Measurements from ENCODE around the gene SPRR1B. TPM values are rescaled to one million over a fixed set of nuclear protein-coding genes. Genes with fewer than 3 reads are reported as not detected.
"Not testable (repeated sequence)": the region's sequence is repeated elsewhere in the genome, so short reads cannot be mapped to it uniquely, and the experiment has no call there.

The SPRR1B gene
- total and polyA plus RNA-seq, 2 donors = not detected

- not testable (repeated sequence) for DNase-seq (ENCODE audit: extremely low spot score); H3K4me1 ChIP-seq (ENCODE audit: insufficient read depth); H3K27ac ChIP-seq (ENCODE audit: low read depth); H3K4me3 ChIP-seq (ENCODE audit: low read depth, low read length); H3K36me3 ChIP-seq (ENCODE audit: insufficient read depth)
- 16% methylated on average over 2 of the region's 2 CpGs for WGBS
Observed at GRCh38 chr1:153021829-153022228, 9.2 kb upstream of the SPRR1B start.

- H3K4me3 ChIP-seq (ENCODE audit: low read depth, low read length); H3K27ac ChIP-seq (ENCODE audit: low read depth); DNase-seq (ENCODE audit: extremely low spot score); H3K36me3 ChIP-seq (ENCODE audit: insufficient read depth); H3K4me1 ChIP-seq (ENCODE audit: insufficient read depth): not testable (repeated sequence)
- WGBS = 14% methylated on average over 9 of the region's 9 CpGs
Observed at GRCh38 chr1:153022340-153022739, 8.7 kb upstream of the SPRR1B start.

DNA sequence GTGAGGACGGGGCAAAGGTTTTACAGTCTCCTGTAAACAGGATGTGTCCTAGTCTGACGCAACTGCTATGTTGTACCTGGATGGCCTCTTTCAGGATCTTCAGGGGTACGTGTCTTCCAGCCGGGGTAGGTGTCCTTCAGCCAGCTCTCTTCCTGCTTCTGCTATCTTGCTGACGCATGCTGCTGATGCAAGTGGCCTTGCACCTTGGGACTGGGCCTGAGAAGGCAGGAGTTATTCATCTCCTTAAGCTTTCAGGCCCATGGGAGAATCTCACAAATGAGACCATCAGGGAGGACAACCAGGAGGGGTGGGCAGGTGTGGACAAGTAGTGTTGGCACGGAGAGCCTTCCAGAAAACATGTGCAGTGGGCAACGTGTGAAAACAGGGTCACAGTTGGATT lies 7.9 kb upstream of the SPRR1B start:
- H3K36me3 ChIP-seq (ENCODE audit: insufficient read depth) = no peaks in the 10 kb centered on the region
- DNase-seq (ENCODE audit: extremely low spot score) = no peak
- WGBS = 83% methylated on average over 7 of the region's 7 CpGs
- H3K27ac ChIP-seq (ENCODE audit: low read depth) = no peak overlapping the region
- H3K4me3 ChIP-seq (ENCODE audit: low read depth, low read length) = no peak overlapping the region
- H3K4me1 ChIP-seq (ENCODE audit: insufficient read depth) = no peaks in the 10 kb centered on the region

GRCh38 chr1:153024413-153024812 lies 6.6 kb upstream of the SPRR1B start:
- Histone ChIP-seq H3K4me3 (ENCODE audit: low read depth, low read length) (no peak overlapping the region), H3K36me3 (ENCODE audit: insufficient read depth) (no peaks in the 10 kb centered on the region), H3K27ac (ENCODE audit: low read depth) (no peak overlapping the region), H3K4me1 (ENCODE audit: insufficient read depth) (no peaks in the 10 kb centered on the region)
- 77% methylated on average over 1 of the region's 1 CpG for WGBS
- no peak for DNase-seq (ENCODE audit: extremely low spot score)

DNA sequence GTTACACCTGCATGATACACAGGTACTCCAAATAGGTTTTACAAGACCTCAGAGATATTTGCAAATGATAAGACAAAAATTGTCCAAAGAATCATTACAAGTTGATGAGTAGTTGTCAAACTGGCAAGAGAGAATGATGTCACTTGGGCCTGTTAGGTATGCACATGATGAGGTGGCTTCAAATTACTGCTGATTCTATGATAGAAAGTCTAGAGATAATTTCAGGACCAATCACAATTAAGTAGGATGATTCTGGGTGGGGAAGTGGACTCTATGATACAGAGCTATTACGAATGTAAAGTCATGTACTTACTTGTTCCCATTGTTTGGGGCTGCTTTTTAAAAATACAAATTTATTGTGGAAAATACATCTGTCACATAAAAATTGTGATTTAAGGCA lies 5.2 kb upstream of the SPRR1B start:
- no peaks in the 10 kb centered on the region for H3K36me3 ChIP-seq (ENCODE audit: insufficient read depth)
- no peak for DNase-seq (ENCODE audit: extremely low spot score)

DNA sequence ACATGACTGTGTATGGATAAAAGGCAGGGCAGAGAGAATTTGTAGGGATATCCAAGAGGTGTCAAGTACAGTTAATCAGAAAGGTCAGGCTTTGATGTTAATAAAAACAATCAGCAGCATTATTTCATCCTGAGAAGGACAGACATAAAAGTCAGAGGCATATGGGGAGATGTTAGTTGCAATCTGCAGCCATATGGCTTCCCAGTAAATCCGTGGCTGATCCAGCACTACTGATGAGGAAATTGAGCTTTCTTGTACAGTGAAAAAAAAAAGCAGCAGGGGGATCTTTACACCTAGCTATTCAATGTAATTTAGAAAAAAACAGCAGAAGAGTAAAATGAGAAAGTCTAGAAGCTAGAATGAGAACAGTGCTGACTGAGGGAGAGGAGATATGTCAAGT lies 2.2 kb upstream of the SPRR1B start:
- Histone ChIP-seq H3K36me3 (ENCODE audit: insufficient read depth) (no peaks in the 10 kb centered on the region), H3K27ac (ENCODE audit: low read depth) (no peak overlapping the region), H3K4me1 (ENCODE audit: insufficient read depth) (no peaks in the 10 kb centered on the region), H3K4me3 (ENCODE audit: low read depth, low read length) (no peak overlapping the region)
- no peak for DNase-seq (ENCODE audit: extremely low spot score)
- 32% methylated on average over 1 of the region's 1 CpG for WGBS

More for the DNA sequence above, 5.2 kb upstream of the SPRR1B start:
- Histone ChIP-seq H3K27ac (ENCODE audit: low read depth) (no peak overlapping the region), H3K4me1 (ENCODE audit: insufficient read depth) (no peaks in the 10 kb centered on the region), H3K4me3 (ENCODE audit: low read depth, low read length) (no peak overlapping the region)
- WGBS = 56% methylated on average over 1 of the region's 1 CpG

GRCh38 chr1:153032073-153032472 lies 1.1 kb downstream of the SPRR1B start:
- Histone ChIP-seq H3K4me1 (ENCODE audit: insufficient read depth) (no peaks in the 10 kb centered on the region), H3K27ac (ENCODE audit: low read depth) (no peak overlapping the region), H3K4me3 (ENCODE audit: low read depth, low read length) (no peak overlapping the region), H3K36me3 (ENCODE audit: insufficient read depth) (no peaks in the 10 kb centered on the region)
- DNase-seq (ENCODE audit: extremely low spot score) = no peak

DNA sequence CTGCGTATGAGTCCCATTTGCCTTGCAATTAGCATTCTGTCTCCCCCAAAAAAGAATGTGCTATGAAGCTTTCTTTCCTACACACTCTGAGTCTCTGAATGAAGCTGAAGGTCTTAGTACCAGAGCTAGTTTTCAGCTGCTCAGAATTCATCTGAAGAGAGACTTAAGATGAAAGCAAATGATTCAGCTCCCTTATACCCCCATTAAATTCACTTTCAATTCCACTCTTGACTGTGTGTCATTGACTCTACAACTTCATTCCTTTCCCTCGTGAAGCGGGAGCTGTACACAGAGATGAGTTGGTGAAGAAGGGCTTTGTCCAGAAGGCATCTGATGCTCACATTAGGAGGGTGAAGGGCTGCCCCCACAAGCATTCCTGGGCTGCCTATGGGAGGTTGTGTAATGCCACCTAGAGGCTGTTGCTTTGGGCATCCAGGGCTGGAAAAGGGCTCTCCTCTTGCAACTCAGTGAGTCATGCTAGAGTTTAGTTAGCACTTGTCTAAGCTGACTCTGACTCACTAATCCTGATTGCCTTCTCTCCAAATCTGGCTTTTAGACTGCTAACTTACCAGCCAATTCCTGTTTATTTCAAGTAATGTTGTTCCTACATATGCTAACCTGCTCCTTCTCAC lies 1.8 kb downstream of the SPRR1B start:
- Histone ChIP-seq H3K4me3 (ENCODE audit: low read depth, low read length) (no peak overlapping the region), H3K4me1 (ENCODE audit: insufficient read depth) (no peaks in the 10 kb centered on the region), H3K36me3 (ENCODE audit: insufficient read depth) (no peaks in the 10 kb centered on the region), H3K27ac (ENCODE audit: low read depth) (no peak overlapping the region)
- WGBS = 43% methylated on average over 3 of the region's 3 CpGs
- DNase-seq (ENCODE audit: extremely low spot score) = no peak

DNA sequence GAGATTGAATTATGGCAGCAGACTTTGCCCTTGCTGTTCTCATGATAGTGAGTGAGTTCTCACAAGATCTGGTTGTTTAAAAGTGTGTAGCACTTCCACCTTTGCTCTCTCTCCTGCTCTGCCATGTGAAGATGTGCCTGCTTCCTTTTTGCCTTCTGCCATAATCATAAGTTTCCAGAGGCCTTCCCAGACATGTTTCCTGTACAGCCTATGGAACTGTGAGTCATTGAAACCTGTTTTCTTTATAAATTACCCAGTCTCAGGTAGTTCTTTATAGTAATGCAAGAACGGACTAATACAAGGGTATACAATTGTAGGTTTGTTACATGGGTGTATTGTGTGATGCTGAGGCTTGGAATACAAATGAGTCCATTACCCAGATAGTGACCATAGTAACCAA lies 4.2 kb downstream of the SPRR1B start:
- no peak overlapping the region for H3K4me3 ChIP-seq (ENCODE audit: low read depth, low read length)
- no peak for DNase-seq (ENCODE audit: extremely low spot score)

GRCh38 chr1:153040950-153041631 lies 10.1 kb downstream of the SPRR1B start, which contains the start of gene SPRR2D:
TSS of gene SPRR2D (minus strand) at chr1:153041120. CDS start at chr1:153040346, 774 bp downstream.
- no peak within 1 kb of the TSS for H3K4me3 ChIP-seq (ENCODE audit: low read depth, low read length)
- no peaks in the 10 kb centered on the region for H3K4me1 ChIP-seq (ENCODE audit: insufficient read depth)
- no peak within 1 kb of the TSS for H3K27ac ChIP-seq (ENCODE audit: low read depth)
- no peak for DNase-seq (ENCODE audit: extremely low spot score)
- no peaks in the 10 kb centered on the region for H3K36me3 ChIP-seq (ENCODE audit: insufficient read depth)
- WGBS = 68% methylated on average over 4 of the region's 4 CpGs

More for the DNA sequence above, 4.2 kb downstream of the SPRR1B start:
- no peaks in the 10 kb centered on the region for H3K4me1 ChIP-seq (ENCODE audit: insufficient read depth)
- no peaks in the 10 kb centered on the region for H3K36me3 ChIP-seq (ENCODE audit: insufficient read depth)
- WGBS = 83% methylated on average over 1 of the region's 1 CpG
- H3K27ac ChIP-seq (ENCODE audit: low read depth) = no peak overlapping the region

GRCh38 chr1:153049211-153049610 lies 18.2 kb downstream of the SPRR1B start:
- Histone ChIP-seq H3K4me1 (ENCODE audit: insufficient read depth) (no peaks in the 10 kb centered on the region), H3K27ac (ENCODE audit: low read depth) (no peak overlapping the region)
- 88% methylated on average over 2 of the region's 2 CpGs for WGBS

GRCh38 chr1:153056111-153056510 lies 25.1 kb downstream of the SPRR1B start:
- H3K4me1 ChIP-seq (ENCODE audit: insufficient read depth); H3K4me3 ChIP-seq (ENCODE audit: low read depth, low read length); H3K36me3 ChIP-seq (ENCODE audit: insufficient read depth); DNase-seq (ENCODE audit: extremely low spot score); H3K27ac ChIP-seq (ENCODE audit: low read depth): not testable (repeated sequence)
- 47% methylated on average over 3 of the region's 3 CpGs for WGBS

More at GRCh38 chr1:153049211-153049610, 18.2 kb downstream of the SPRR1B start:
- DNase-seq (ENCODE audit: extremely low spot score) = no peak
- no peak overlapping the region for H3K4me3 ChIP-seq (ENCODE audit: low read depth, low read length)
- H3K36me3 ChIP-seq (ENCODE audit: insufficient read depth) = no peaks in the 10 kb centered on the region

GRCh38 chr1:153057375-153057774 lies 26.4 kb downstream of the SPRR1B start, which contains the start of gene SPRR2A:
TSS of gene SPRR2A (minus strand) at chr1:153057512. CDS start at chr1:153056735, 777 bp downstream.
- no peak within 1 kb of the TSS for H3K27ac ChIP-seq (ENCODE audit: low read depth)
- WGBS = 61% methylated on average over 2 of the region's 2 CpGs
- no peaks in the 10 kb centered on the region for H3K36me3 ChIP-seq (ENCODE audit: insufficient read depth)
- no peak within 1 kb of the TSS for H3K4me3 ChIP-seq (ENCODE audit: low read depth, low read length)
- H3K4me1 ChIP-seq (ENCODE audit: insufficient read depth) = no peaks in the 10 kb centered on the region
- DNase-seq (ENCODE audit: extremely low spot score) = no peak

DNA sequence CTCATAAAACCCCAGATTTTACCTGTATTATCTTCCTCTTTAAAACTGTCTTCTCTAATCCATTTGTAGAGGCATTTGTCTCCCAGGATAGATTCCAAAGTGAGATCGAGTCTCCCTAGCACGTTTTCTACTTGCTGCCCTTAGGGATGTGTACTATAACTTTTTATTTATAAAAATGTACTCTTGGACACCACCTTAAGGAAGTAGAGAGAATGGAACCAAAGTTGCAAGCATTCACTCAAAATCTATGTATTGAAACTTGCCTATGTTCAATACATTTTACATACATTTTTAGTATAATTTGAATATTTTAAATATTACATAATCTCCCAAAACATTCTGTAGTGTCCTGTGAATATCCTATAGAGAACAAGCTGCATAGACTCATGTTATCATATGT lies 27.2 kb downstream of the SPRR1B start:
- Histone ChIP-seq H3K4me1 (ENCODE audit: insufficient read depth) (no peaks in the 10 kb centered on the region), H3K36me3 (ENCODE audit: insufficient read depth) (no peaks in the 10 kb centered on the region), H3K27ac (ENCODE audit: low read depth) (no peak overlapping the region), H3K4me3 (ENCODE audit: low read depth, low read length) (no peak overlapping the region)
- 43% methylated on average over 2 of the region's 2 CpGs for WGBS
- no peak for DNase-seq (ENCODE audit: extremely low spot score)

Data from urinary bladder (tissue), 4 donors.